ENCODE results near the gene CYP26B1.

- TF ChIP-seq TAF1 (conservative IDR thresholded peaks at IDR 0.05) (no peak), RAD21 (IDR thresholded peaks at IDR 0.05) (no peak), REST (IDR thresholded peaks at IDR 0.05) (no peak), ZBTB33 (IDR thresholded peaks at IDR 0.05) (no peak), CTCF (IDR thresholded peaks at IDR 0.05; ENCODE audit: low read depth, low read length, missing input control) (no peak), GABPA (IDR thresholded peaks at IDR 0.05 in 1 of 2, conservative IDR thresholded peaks at IDR 0.05 in 1 of 2) (no peak), EGR1 (IDR thresholded peaks at IDR 0.05; ENCODE audit: low read depth in 2 of 2) (no peak), SP1 (IDR thresholded peaks at IDR 0.05) (no peak), MAX (IDR thresholded peaks at IDR 0.05) (no peak), ATF3 (IDR thresholded peaks at IDR 0.05) (no peak), YY1 (IDR thresholded peaks at IDR 0.05) (no peak)
Measured at GRCh38 chr2:72144632-72145288, 2.9 kb downstream of the CYP26B1 start.

Measured in liver (tissue), 3 donors.